Measurements from ENCODE around the gene PALD1. TPM values are rescaled to one million over a fixed set of nuclear protein-coding genes. Genes with fewer than 3 reads are reported as not detected.

PALD1 gene
- polyA plus RNA-seq, 3 donors: 0.04 to 0.11 TPM; not detected in 1

- no peak overlapping the region for H3K9ac ChIP-seq (ENCODE audit: insufficient read depth, low read length, poor library complexity, severe bottlenecking)
- peaks cover 58% of the 10 kb centered on the region for H3K4me1 Mint-ChIP-seq
These were observed 96.9 kb downstream of the PALD1 start for GRCh38 chr10:70575486-70575873.

More at GRCh38 chr10:70575486-70575873, 96.9 kb downstream of the PALD1 start:
- DNase-seq: no peak
- 71% methylated on average over 1 of the region's 4 CpGs for WGBS (ENCODE audit: insufficient coverage)
- peak overlapping the region; percentile 12 to 91 (median 77) for H3K27ac Mint-ChIP-seq
- TF ChIP-seq CTCF (IDR thresholded peaks at IDR 0.05): no peak
- Histone ChIP-seq H2AFZ (ENCODE audit: insufficient read depth, low read depth, low read length, poor library complexity, severe bottlenecking) (no peak overlapping the region), H3K9me3 (replicated peaks in 1 of 2; ENCODE audit: control insufficient read depth in 1 of 2, insufficient read depth in 1 of 2, low read length in 2 of 2) (no peaks in the 10 kb centered on the region), H3K27ac (ENCODE audit: low read depth in 1 of 2, low read length in 2 of 2) (peak overlapping the region in 1 of 2 donors; percentile 61), H3K27me3 (ENCODE audit: control insufficient read depth in 2 of 2, insufficient read depth in 2 of 2, low read length in 2 of 2) (no peaks in the 10 kb centered on the region), H3K36me3 (replicated peaks in 1 of 2; ENCODE audit: control insufficient read depth in 1 of 2, insufficient read depth in 2 of 2, low read length in 2 of 2) (no peaks in the 10 kb centered on the region), H3K4me3 (replicated peaks in 1 of 3; ENCODE audit: low read depth in 2 of 3, low read length in 3 of 3) (peak overlapping the region in 1 of 3 experiments; percentile 58), H3K79me2 (ENCODE audit: insufficient read depth, low read length) (no peaks in the 10 kb centered on the region), H3K4me2 (replicated peaks; ENCODE audit: extremely low read depth, low read length, poor library complexity, severe bottlenecking) (peak overlapping the region; percentile 56), H4K20me1 (ENCODE audit: insufficient read depth, low read length) (no peaks in the 10 kb centered on the region), H3K4me1 (ENCODE audit: control insufficient read depth in 1 of 2, insufficient read depth in 2 of 2, low read length in 2 of 2) (peaks cover 30 to 43% of the 10 kb centered on the region in 2 donors)
- H3K27me3 Mint-ChIP-seq (ENCODE audit: low read depth in 3 of 3): peaks cover 0 to 5% (median 0%) of the 10 kb centered on the region in 3 donors
- intact Hi-C loops (cut with micrococcal nuclease): no loop called here
- peaks cover 0 to 4% of the 10 kb centered on the region in 2 donors for H3K36me3 Mint-ChIP-seq
- peaks cover 0 to 6% (median 0%) of the 10 kb centered on the region in 7 donors for H3K9me3 Mint-ChIP-seq
- peak overlapping the region in 1 of 2 donors; percentile 70 for H3K4me3 Mint-ChIP-seq
